ENCODE results near the gene RMND5B.
"Not testable (repeated sequence)": the region's sequence is repeated elsewhere in the genome, so short reads cannot be mapped to it uniquely, and the experiment has no call there.

Gene RMND5B

GRCh38 chr5:178114325-178115135 is 16.3 kb upstream of the RMND5B start:
- DNase-seq = peak; percentile 71

GRCh38 chr5:178115136-178115813 is 15.5 kb upstream of the RMND5B start:
- DNase-seq = peak; percentile 48

- no peak for DNase-seq
Measured at GRCh38 chr5:178115814-178116142, 15.0 kb upstream of the RMND5B start.

GRCh38 chr5:178116143-178116885 is 14.5 kb upstream of the RMND5B start:
- DNase-seq = peak; percentile 89

GRCh38 chr5:178117923-178118701 is 12.7 kb upstream of the RMND5B start:
- no peak for DNase-seq

GRCh38 chr5:178119915-178120606 is 10.8 kb upstream of the RMND5B start:
- no peak for DNase-seq

- peak; percentile 86 for DNase-seq
Measured at GRCh38 chr5:178120607-178121357, 10.0 kb upstream of the RMND5B start.

GRCh38 chr5:178121391-178122276 is 9.2 kb upstream of the RMND5B start:
- DNase-seq = no peak

GRCh38 chr5:178122346-178122745 is 8.5 kb upstream of the RMND5B start:
- DNase-seq = no peak

GRCh38 chr5:178123094-178123965 is 7.5 kb upstream of the RMND5B start:
- DNase-seq = no peak

- DNase-seq = no peak
Measured at GRCh38 chr5:178123966-178124925, 6.6 kb upstream of the RMND5B start.

- DNase-seq = no peak
Measured at GRCh38 chr5:178125253-178125906, 5.4 kb upstream of the RMND5B start.

- DNase-seq = no peak
Measured at GRCh38 chr5:178126556-178126955, 4.3 kb upstream of the RMND5B start.

- DNase-seq = not testable (repeated sequence)
Measured at GRCh38 chr5:178127300-178128009, 3.4 kb upstream of the RMND5B start.

GRCh38 chr5:178129296-178129695 is 1.5 kb upstream of the RMND5B start:
- DNase-seq = no peak

- DNase-seq = not testable (repeated sequence)
Measured at GRCh38 chr5:178130234-178130575, 609 bp upstream of the RMND5B start.

GRCh38 chr5:178131446-178131996 is 707 bp downstream of the RMND5B start:
- no peak for DNase-seq

All from CD4-positive, alpha-beta T cell treated with Interleukin-12 subunit alpha and Interleukin-12 subunit beta, for 1 hour (primary cell).